Articular chondrocyte of knee joint (primary cell): ENCODE results near the gene FOSB. TPM values are rescaled to one million over a fixed set of nuclear protein-coding genes. Genes with fewer than 3 reads are reported as not detected.

Source experiments
- small RNA-seq: library from RNA; depleted of rRNA; stranded (forward); fragments of <200 nt; gene quantifications from one replicate; pipeline ENCODE3, GENCODE V24; 2012
- total RNA-seq: library from RNA; depleted of rRNA; stranded (reverse); fragments of >200 nt; gene quantifications from 2 replicates; pipeline ENCODE4 v1.2.3, GENCODE V29; 2012

The FOSB gene
- total RNA-seq: 0.39 and 26.6 TPM in 2 replicates

DNA sequence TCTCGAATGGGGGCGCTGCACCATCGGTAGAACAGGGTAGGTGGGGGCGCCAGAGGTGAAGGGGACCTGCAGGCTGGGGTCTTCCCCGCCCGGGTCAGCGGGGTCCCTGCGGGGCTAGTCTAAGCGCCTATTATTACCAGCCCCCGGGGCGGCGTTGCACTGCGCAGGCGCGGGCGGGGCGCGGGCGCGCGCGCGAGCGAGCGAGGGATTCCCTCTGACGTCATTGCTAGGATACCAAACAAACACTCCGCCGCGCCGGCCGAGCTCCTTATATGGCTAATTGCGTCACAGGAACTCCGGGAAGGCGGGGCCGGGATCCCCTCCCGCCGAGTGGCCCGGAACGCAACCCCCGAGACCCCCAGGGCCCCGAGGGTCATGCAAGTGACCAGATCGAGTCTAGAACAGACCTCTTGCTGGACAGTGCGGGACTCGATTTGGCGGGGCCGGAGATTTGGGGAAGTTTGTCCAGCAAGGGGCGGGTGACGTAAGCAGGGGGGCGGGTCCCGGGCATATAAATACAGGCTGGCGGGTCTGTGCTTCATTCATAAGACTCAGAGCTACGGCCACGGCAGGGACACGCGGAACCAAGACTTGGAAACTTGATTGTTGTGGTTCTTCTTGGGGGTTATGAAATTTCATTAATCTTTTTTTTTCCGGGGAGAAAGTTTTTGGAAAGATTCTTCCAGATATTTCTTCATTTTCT is at the start of gene FOSB:
FOSB (plus strand) TSS at position 541 of the 703 bp plus-strand sequence. CDS start 591 bp downstream, outside the sequence.

DNA sequence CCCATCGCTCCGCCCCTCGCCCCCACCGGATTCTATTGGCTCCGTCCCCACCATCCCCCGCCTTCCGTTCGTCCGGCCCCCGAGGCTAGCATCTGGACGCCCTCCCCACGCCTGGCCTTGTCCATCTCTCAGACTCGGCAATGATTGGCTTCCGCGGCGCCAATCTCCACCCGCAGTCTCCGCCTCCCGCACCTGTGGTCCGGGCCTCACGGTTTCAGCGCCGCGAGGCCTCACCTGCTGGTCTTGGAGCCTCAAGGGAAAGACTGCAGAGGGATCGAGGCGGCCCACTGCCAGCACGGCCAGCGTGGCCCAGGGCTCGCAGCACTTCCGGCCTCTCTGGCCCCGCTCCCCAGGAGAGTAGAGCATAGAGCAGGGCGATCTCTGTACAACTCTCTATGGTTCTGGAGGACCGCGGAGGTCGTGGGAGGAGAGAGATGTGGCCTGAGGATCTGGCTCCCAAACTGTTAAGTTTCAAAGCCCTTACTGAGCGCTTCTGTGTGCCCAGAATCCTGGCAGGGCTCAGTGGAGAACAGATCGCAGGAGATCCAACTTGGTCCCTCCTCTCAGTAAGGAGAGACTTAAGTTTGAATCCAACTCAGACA is 44.1 kb upstream of the FOSB start, which contains the start of gene ERCC1:
ERCC1 (minus strand) TSS at position 329 of the 602 bp plus-strand sequence. CDS start 543 bp downstream, outside the sequence.

DNA sequence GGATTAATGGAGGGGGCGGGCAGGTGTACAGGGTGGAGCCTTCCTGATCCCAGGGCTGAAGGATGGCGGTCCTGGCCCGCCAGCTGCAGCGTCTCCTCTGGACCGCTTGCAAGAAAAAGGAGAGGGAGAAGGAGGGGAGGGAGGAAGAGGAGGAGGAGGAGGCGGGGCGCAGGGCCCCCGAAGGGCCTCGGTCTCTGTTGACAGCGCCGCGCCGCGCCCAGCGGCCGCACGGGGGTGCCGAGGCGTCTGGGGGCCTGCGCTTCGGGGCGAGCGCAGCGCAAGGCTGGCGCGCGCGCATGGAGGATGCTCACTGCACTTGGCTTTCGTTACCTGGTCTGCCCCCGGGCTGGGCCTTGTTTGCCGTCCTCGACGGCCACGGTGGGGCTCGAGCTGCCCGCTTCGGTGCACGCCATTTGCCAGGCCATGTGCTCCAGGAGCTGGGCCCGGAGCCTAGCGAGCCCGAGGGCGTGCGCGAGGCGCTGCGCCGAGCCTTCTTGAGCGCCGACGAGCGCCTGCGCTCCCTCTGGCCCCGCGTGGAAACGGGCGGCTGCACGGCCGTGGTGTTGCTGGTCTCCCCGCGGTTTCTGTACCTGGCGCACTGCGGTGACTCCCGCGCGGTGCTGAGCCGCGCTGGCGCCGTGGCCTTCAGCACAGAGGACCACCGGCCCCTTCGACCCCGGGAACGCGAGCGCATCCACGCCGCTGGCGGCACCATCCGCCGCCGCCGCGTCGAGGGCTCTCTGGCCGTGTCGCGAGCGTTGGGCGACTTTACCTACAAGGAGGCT is 30.8 kb downstream of the FOSB start, which contains the start of gene PPM1N:
PPM1N (plus strand) TSS at position 33 of the 785 bp plus-strand sequence; CDS start at position 63, 30 bp downstream.

DNA sequence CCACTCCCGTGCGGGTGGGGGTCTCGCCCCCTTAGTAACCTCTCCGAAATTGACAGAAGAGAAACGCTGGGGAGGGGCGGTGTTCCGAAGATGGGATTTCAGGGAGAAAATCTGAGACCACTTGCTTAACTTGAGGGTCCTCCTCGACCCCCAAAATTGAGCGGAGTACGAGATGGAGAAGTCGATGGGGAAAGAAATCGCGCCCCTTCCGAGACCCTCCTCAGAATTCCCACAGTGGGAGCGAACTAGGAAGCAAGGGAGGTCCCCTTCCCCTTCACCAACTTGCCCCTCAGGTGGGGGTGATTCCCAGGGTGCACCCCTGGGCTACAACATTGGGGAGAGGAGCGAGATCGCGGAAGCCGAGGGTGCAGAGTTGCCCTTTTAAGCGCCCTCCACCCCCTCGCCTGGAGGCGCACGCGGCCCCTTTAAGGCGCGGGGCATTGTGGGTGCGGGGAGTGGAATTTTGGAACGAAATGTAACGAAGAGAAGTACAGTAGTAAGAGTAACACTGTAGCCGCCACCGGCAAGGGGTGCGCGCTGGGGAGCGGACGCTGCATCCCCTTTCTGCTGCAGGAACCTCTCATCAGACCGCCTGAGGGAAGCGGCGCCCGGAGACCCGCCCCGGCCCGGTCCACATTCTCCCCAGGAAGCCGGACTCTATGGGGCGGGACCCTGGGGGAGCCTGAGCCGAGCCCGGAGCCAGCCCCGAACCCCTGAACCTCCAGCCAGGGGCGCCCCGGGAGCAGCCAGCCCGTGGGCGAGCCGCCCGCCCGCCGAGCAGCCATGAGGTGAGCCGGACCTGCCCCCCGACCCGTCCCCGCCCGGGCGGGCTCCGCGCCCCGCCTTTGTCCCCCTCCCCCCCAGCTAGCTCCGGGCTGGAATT is 39.4 kb downstream of the FOSB start, which contains the start of gene VASP:
VASP (plus strand) TSS at position 491 of the 883 bp plus-strand sequence; CDS start at position 784, 293 bp downstream.

Small RNA genes lying within 50 kb of the gene (small RNA-seq; reads per million reads assigned to genes)
- not detected for gene MIR6088

Other genes starting within 250 kb of the FOSB start
- gene EXOC3L2, start 222.6 kb upstream of the FOSB start, total RNA-seq: under 0.01 TPM in 1 of 2 replicates, not detected in the other
- 12.0 and 14.0 TPM in 2 replicates for gene MARK4, start 216.7 kb upstream of the FOSB start, total RNA-seq
- gene CKM, start 145.1 kb upstream of the FOSB start, total RNA-seq: 0.11 TPM in 1 of 2 replicates, not detected in the other
- gene KLC3, start 127.2 kb upstream of the FOSB start, total RNA-seq: 0.11 and 0.26 TPM in 2 replicates
- 29.7 and 32.8 TPM in 2 replicates for gene ERCC2, start 97.4 kb upstream of the FOSB start, total RNA-seq
- gene PPP1R13L, start 62.9 kb upstream of the FOSB start, total RNA-seq: 8.0 and 12.3 TPM in 2 replicates
- gene POLR1G, start 61.4 kb upstream of the FOSB start, total RNA-seq: 4.2 and 4.6 TPM in 2 replicates
- gene ERCC1, start 44.1 kb upstream of the FOSB start, total RNA-seq: 72.3 and 77.5 TPM in 2 replicates
- gene RTN2, start 29.1 kb downstream of the FOSB start, total RNA-seq: 5.0 and 6.1 TPM in 2 replicates
- gene PPM1N, start 30.4 kb downstream of the FOSB start, total RNA-seq: 0.43 and 0.52 TPM in 2 replicates
- 44.5 and 48.2 TPM in 2 replicates for gene VASP, start 39.5 kb downstream of the FOSB start, total RNA-seq
- 6.3 and 7.5 TPM in 2 replicates for gene OPA3, start 116.8 kb downstream of the FOSB start, total RNA-seq
- gene GPR4, start 134.2 kb downstream of the FOSB start, total RNA-seq: under 0.01 TPM in 1 of 2 replicates, not detected in the other
- gene EML2, start 171.4 kb downstream of the FOSB start, total RNA-seq: 12.7 and 19.8 TPM in 2 replicates
- gene GIPR, start 200.2 kb downstream of the FOSB start, total RNA-seq: 1.3 and 1.4 TPM in 2 replicates
- 206 and 232 TPM in 2 replicates for gene SNRPD2, start 224.0 kb downstream of the FOSB start, total RNA-seq
- gene QPCTL, start 224.7 kb downstream of the FOSB start, total RNA-seq: 11.9 and 13.3 TPM in 2 replicates